NCI-H2227 (cell line): ENCODE measurements around the gene ARHGEF7.

Experiments used
- DNase-seq: peaks from one replicate; lab custom pipeline; 2025; ENCODE audit not compliant: unreplicated experiment; lab: John Stamatoyannopoulos, UW

Gene ARHGEF7

DNA sequence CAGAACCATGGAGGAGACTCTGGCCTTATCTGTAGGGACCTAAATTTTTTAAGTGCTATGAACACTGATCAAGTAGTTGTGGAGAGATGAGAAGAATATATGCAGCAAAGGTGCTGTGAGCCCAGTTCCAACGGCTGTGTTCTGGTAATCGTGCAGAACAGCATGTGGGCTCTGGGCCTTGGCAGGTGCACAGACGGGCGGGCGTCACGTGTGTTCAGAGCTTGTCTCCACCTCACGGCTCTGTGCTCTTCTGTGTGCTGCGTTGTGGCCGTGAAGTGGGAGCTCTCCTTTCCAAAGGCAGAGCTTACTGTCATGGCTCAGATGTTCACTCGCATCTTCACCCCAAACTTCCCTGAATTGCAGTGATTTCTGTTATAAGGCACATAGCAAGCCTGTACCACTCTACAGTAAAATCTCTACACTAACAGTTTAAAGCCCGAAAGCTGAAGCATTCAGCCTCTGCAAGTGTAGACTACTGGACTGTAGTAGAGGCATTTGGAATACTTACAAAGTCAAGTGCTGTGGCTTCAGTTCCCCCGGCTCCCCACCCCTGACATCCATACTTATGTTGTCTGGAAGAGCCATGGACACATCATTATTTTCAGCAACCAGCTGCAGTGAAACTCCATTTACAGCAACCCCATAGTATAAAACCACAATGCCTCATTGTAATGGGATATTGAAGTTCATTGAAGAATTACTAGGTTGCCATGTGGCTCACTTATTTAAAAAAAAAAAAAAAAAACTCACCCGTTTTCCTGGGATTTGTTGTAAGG lies 177.8 kb downstream of the ARHGEF7 start:
- DNase-seq, result no peak

DNA sequence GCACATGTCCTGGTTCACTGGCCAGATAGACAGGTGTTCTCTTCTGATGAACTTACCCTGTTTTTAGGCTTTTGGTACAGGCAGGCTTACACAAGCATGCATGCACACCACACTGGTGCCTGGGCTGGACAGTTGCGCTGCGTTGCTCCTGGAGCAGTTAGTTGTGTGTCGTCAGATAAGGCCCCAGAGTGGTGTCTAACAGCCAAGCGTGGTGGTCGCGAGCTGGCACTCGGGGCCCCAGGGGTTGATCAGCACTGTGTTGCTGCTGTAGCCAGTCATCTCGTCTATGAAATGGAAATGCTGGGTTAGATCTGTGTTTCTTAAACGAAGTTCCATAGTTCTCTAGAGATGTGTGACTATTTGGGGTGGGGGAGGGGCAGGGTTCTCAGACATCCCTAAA lies 180.8 kb downstream of the ARHGEF7 start:
- DNase-seq, result no peak

DNA sequence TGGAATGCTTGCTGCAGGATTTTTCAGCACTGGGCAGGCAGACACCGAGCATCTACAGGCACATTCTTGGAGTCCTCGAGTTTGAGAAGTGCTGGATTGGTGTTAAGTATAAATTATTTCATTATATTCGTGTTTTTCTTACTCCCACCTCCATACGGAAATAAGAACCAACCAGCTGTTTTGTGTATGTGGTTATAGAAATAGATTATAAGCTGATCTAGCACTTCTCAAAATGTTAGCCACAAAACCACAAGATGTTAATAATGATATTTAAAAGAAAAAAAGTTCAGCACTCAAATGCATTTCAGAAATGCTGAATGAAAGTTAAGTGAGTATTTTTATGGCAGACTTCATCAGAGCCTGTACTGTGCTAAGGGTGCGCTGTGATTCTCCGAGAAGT lies 181.3 kb downstream of the ARHGEF7 start:
- DNase-seq, result no peak

DNA sequence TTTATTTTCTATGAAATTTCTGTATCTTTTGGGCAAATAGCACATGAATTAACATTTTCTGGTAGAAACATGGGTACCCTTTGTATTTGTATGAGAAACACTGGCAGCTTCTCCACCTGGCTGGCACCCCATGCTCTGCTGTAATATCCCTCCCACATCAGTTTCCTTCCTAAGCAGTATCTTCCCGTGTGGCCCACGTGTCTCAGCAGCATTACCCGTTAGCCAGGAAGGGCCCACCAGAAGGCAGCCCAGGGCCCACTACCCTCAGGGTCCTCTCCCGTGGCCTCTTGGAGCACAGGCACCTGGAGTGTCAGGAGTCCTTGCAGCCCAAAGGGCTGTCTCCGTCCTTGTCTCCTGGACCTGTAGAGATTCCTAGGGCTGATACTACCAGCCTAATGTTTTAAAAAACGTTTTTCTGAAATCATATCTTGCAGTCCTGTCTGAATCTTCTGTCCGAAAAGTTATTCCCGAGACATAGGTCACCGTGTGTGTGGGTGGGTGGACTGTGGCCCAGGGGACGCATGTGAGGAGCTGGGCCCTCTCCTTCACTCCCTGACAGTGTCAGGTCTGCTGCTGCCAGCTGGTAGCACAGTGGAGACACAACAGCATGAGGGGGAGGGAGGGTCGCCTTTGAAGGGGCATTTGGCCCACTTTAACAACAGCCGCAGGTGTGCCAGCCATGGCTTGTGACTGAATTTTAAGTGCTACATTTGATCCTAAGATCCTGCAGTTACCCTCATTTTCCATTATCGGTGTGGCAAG lies 183.3 kb downstream of the ARHGEF7 start:
- no peak for DNase-seq

DNA sequence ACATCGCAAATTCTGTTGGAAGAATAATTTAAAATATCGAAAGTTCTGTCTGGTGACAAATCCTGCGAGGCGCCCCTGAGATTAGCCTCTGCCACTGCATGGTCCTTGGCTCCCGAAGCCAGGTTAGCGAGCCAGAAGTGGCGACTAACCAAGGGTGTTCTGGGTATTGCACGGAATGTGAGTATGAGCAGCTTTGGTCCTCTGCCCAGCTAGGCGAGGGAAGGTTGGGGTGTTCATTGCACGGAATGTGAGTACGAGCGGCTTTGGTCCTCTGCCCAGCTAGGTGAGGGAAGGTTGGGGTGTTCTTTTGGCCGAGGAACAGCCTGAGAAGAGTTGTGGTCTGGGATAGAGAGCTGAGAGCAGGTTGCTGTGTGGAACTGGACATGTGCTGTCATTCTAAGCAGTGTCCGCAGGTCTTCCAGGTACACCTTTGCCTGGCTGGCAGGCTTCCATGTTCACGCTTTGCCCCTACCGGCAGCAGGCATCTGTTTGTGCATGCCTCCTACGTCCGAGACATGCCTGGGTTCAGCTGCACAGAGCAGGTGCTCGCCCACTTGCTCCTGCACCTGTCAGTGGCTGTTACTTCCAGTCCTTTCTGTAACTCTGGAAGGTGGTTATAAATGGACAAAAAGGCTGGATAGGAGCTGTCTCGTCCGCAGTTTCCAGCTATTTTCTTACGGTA lies 187.1 kb downstream of the ARHGEF7 start:
- DNase-seq, result no peak

DNA sequence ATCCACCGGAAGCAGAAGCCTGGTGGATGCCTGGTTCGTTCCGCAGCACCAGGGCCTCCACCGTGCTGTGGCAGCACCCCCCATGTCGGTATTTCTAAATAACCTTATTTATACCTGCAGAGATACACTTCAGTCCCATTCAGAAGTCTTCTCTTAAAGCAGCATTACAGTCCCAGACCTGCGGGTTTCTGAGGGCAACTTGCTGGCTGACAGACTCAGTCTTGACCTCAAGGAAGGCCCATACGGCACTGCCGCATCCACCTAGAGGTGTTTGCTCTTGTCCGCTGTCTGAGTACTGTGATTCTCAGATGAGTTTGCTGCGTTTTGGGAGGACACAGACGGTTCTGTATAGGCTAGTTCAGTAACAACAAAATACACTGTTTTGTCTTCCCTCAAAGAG lies 188.4 kb downstream of the ARHGEF7 start:
- DNase-seq, result no peak

DNA sequence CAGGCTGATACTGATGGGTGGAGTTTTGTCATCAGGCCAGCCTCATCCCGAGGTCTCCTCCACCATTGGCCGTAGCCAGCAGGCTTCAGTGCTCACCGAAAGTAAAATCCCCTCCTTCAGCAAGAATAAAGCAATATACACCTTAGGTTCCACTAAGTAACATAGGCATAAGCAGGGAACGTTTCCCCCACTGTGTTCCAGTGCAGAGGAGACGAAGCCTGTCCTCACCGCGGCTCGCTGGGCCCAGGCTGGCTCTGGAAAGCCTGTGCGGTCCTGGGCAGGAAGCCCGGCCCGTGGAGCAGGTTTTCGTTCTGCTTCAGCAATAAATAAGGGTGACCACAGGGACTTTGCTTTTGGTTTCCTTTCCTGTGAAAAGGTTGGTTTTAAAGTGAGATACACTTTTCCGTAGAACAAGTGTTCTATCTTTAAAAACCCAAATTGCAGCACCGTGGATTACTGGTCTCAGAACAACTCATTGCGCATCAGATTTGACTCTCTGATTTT lies 189.0 kb downstream of the ARHGEF7 start:
- DNase-seq, result no peak

DNA sequence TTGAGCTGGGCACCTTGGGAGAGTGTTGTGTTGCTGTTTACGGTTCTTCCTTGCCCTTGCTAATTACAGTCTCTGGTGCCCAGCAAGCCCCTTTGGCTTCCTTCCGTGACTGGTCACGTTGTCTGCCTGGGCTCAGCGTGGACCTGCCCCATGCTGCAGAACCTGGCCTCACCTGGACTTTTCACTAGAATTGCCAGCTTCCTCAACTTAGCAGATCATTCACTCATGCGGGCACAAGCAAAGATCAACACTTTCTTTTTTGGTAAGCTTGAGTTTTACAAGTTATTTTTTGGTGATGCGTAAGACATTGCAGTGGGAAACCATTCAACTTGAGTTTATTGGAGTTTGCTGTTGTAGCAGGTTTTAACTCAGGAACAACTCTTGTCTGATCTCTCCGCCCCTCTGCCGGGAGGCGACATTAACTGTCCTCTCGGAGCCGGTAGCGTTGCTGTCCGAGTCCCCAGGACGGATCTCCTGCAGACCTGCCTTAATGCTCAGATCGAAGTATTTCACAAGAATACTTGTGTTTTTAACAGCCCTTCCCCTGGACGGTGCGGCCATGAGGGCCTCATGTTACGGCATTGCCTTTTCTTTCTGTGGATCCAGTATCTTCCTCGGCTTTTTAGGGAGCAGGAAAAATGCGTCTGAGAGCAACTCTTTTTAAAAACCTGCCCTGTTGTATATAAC lies 189.6 kb downstream of the ARHGEF7 start:
- DNase-seq, result no peak

DNA sequence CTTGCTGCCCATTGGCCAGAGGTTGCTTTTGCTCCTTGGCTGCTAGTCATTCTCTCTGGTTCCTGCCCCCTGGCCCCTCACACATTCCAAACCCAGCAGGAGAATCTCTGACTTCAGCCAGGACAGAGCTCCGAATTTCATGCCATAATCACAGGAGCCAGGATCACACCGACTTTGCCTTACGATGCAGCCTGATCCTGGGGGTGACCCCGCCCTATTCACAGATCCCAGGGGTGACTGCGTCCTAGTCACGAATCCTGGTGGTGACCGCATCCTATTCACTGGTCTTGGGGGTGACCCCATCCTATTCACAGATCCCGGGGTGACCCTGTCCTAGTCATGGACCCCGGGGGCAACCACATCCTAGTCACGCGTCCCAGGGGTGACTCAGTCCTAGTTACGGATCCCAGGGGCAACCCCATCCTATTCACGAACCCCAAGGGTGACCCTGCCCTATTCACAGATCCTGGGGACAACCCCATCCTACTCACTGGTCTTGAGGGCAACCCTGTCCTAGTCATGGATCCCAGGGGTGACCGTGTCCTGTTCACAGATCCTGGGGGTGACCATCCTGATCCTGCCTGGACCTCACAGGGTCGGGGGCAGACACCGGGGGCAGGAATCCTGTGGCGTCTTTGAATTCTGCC lies 198.0 kb downstream of the ARHGEF7 start:
- DNase-seq, result no peak

DNA sequence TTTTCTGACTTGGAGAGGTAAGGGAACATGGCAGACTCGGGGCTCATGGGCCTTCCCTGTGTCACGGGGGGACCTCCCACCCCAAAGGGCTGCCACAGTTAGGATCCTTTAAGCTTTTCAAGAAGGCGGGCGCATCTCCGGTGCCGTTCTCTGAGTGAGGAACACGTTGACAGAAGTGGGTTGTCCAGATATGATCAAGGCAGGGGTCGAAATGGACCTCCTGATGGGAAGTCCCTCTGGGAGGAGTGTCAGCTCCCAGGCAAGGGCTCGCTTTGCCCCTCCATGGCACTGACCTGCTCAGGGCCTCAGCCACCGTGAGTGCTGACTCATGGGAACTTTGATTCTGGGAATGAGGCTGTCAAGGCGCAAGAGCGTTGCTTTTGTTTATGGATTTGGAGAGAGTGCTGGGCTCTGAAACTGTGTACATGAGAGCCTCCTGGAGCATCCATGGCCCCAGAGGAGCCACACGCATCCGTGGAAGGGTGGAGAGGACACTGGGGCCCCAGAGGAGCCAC lies 198.9 kb downstream of the ARHGEF7 start:
- no peak for DNase-seq

DNA sequence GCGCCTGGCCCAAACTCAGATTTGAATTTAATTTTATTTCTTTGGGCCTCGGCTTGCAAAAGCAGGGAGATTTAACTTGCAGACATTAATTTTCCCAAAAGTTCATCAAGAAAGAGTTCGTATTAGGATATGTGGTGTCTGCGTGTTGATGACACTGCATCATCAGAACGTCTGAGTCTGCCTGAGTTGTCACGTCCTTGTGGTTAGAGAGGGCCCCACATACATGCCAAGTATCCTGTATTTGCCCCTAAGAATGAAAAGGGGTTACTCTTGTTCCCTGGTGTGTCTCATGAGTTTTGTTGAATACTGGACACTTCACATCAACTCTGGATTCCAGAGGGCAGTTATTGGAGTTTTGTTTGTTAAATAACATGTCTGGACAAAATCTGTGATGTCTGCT lies 199.7 kb downstream of the ARHGEF7 start:
- no peak for DNase-seq

DNA sequence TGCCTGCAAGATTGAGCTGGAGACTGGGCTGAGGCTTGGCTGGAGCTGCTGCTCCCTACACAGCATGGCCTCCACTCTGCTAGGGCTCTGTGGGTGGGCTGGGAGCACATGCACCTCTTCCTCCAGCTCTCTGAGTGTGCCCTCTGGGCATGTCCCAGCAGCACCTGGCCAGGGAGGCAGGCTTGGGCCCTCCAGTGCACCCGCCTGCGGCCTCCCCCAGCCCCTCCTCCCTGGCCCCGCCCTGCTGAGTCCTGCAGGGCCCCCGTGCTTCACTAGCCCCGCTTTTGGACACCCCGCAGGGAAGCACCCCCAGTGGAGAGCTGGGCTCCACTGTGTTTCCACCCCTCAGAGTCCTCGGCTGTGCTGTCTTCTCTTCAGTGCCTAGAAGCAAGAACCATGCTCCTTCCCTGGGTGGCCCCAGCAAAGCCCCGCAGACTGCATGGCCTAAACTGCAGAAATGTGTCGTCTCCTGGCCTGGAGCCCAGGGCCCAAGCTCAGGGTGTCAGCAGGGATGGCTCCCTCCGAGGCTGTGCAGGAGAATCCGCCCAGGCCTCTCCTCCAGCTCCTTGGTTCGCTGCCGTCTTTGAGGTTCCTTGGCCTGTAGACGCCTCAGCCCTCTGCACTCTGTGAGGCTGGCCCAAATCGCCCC lies 200.4 kb downstream of the ARHGEF7 start:
- DNase-seq, result no peak

DNA sequence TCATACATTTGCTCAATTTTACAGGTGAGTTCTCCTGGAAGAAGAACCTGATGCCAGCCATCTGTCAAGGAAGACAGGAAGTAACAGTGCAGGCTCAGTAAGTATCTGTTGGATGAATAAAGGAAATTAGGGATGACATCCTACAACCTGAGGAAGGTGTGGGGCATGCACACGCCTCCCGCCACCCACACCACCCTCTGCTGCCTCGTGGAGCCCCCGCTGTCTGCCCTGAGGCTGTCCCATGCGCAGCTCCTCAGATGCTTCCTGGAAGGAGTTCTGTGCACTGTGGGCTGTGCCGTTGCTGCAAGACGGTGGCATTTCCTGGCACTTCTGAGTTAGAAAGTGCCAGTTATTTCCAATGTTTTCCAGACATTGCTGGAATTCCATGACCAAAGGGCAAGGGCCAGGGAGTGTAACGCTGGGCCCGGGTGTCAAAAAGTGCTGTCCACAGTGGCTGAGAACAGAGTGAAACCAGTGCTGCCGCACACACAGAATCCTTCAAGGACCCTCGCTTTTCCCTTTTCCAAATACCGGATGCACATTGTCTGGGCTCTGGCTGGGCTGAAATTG lies 201.1 kb downstream of the ARHGEF7 start:
- no peak for DNase-seq

DNA sequence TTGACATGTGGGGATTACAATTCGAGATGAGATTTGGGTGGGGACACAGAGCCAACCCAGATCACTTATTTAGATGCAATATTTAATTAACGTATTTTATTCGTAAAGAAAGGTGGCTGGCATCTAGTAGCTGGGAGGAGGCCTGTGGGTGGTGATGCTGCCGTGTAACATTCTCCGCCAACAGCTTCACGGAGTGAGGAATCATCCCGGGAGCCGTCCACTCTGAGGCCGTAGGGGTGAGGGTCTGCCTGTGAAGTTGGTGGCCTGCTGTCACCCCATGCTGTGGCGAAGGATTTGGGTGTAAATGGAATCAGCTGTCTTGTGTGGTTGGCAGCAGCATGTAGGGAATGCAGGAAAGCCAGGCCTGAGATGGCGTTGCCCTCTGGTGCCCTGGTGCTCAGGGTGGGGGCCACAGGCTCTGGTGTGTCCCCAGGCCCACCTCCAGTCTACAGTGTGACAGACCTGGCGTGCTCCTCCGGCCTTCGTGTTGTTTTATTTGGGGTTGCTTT lies 202.0 kb downstream of the ARHGEF7 start:
- DNase-seq, result no peak

DNA sequence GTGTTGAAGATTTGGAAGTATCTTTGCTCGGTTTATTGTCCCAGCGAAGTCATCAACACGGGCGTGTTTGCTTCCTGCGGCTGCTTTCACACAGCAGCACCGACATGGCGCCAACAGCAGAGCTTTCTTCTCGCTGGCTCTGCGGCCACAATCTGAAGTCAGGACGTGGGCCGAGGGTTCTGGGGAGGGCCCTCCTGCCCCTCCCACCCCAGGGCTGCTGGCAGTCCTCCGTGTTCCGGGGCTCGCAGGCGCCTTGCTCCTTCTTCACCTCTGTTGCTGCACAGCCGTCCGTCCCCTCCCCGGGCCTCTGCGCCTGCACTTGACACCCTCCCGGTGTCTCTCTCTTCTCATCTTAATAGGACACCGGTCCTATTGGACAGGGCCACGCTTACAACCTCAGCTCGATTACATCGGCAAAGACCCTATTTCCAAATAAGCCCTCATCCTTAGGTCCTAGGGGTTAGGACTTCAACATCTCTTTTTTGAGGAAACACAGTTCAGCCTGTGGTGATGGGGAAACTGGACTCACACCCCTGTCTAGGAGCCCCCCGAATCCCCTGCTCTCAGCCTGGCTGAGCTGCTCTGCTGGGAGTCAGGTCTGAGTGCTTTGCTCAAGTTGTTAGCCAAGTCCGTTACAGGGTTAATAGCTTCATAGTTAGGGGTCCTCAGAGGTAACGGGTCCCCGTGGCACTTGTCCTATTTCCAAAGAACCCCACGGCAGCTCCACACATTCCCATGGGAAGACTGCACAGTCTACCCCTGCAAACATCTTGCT lies 202.6 kb downstream of the ARHGEF7 start:
- DNase-seq, result no peak

DNA sequence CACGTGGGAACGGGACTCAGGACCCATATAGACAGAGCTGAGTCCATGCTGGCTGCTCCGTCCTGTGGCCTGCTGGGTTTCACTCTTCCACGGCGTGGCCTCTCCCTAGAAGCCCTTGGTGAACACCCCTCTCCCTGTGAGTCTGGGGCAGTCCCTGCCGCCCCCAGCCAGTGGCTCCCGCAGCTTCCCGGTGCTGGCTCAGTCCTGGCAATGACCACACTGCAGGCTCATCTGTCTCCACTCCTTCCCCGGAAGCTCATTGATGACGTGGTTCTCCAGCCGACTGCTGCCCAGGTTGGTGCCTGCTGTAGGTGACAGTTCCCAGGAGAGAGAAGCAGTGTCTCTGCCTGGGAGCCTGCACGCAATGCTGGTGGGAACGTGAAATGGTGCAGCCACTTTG lies 203.3 kb downstream of the ARHGEF7 start:
- no peak for DNase-seq

DNA sequence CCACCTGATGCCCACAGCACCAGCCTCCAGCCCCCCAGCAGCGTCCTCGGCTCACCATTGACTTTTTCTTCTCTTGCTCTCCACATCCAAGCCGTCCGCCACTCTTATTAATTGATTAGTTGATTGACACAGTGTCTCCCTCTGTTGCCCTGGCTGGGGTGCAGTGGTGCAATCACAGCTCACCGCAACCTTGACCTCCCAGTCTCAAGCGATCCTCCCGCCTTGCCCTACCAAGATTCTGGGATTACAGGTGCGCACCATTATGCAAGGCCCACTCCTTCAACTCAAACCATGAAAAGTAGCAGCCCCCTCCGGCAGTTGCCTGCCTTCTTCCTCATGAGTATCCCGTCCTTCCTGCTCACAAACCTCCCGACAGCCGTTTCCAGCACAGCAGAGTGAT lies 204.4 kb downstream of the ARHGEF7 start:
- no peak for DNase-seq

DNA sequence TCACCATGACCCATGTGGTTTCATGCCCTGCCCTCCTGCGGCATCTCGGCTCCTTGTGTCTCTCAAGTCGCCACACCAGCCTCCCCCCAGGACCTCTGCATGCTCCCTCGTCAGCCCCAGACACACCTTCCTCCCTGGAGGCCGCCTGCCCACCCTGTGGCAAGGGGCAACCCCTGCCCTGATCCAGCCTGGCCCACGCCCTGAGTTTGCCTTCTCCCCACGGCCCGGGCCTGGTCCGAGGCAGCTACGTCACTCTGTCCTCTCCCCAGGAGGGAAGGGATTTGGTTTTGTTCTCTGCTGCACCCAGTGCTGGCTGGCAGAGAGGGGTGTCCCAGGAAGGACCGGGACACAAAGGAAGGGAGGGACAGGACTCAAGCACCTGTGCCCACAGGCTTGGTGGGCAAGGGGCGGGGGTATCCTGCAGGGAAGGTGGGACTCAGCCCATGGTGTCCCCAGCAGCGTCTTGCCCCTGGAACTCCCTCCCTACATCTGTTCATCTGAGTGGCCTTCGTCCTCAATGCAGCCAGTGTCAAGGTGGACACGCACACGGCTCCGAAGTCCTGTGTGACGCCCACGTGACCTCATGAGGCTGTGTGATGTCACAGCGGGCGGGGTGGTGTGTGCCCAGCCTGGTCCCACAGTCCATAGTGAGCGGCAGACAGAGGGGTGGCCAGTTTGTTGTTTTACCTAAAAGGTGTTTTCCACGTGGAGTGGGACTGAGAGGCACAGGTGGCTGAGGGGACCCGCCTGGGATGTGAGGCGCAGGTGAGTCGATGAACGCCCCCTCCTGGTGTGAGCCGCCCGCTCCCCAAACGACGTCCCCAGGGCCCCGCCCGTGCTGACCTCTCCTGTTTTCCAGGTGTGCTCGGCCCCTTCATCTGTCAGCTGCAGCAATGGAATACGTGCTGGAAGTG lies 205.1 kb downstream of the ARHGEF7 start, which contains the start of gene TEX29:
TEX29 (plus strand) TSS at position 645 of the 914 bp plus-strand sequence; CDS start at position 894, 249 bp downstream.
- DNase-seq, result no peak
